DOHH2 (cell line): ENCODE data around the gene TRIM9.

ENCODE experiments used
- H3F3A ChIP-seq: fragments of 200-600 bp; sonication (generic), shearing (Covaris generic); 2 replicates; pipeline ENCODE4 v1.6.0; 2016; ENCODE audit warnings: antibody characterized with exemption, mild to moderate bottlenecking; ENCODE audit not compliant: control insufficient read depth, insufficient read depth
- H3K27ac ChIP-seq: fragments of 200-600 bp; sonication (generic); 2 replicates; pipeline ENCODE4 v1.5.1; 2014; ENCODE audit warnings: low read depth, mild to moderate bottlenecking, low read length, moderate library complexity
- H3K27me3 ChIP-seq: fragments of 200-600 bp; sonication (generic); 2 replicates; pipeline ENCODE4 v1.6.1; 2014; ENCODE audit warnings: mild to moderate bottlenecking, low read length, mixed read lengths; ENCODE audit not compliant: control insufficient read depth
- H3K36me3 ChIP-seq: fragments of 200-600 bp; sonication (generic); 2 replicates; pipeline ENCODE4 v1.6.1; 2014; ENCODE audit warnings: mild to moderate bottlenecking, low read length, moderate library complexity, mixed read lengths; ENCODE audit not compliant: control insufficient read depth
- H3K4me1 ChIP-seq: fragments of 200-600 bp; sonication (generic); 2 replicates; pipeline ENCODE4 v1.6.1; 2014; ENCODE audit warnings: mild to moderate bottlenecking, low read length, mixed read lengths; ENCODE audit not compliant: control insufficient read depth
- H3K4me2 ChIP-seq: fragments of 200-600 bp; sonication (generic); 2 replicates; pipeline ENCODE4 v1.6.0; 2014; ENCODE audit warnings: mild to moderate bottlenecking, low read length, moderate library complexity
- H3K4me3 ChIP-seq: fragments of 200-600 bp; sonication (generic); 2 replicates; pipeline ENCODE4 v1.5.1; 2014; ENCODE audit warnings: mild to moderate bottlenecking, low read length, mixed read lengths
- H3K79me2 ChIP-seq: fragments of 200-600 bp; sonication (generic); 2 replicates; pipeline ENCODE4 v1.6.1; 2014; ENCODE audit warnings: mild to moderate bottlenecking, low read length, mixed read lengths; ENCODE audit not compliant: control insufficient read depth
- H3K9me2 ChIP-seq: fragments of 200-600 bp; sonication (generic); replicated peaks from 2 replicates; pipeline ENCODE4 v1.6.1; 2014; ENCODE audit warnings: mild to moderate bottlenecking, low read length, mixed read lengths; ENCODE audit not compliant: control insufficient read depth
- H3K9me3 ChIP-seq: fragments of 200-600 bp; sonication (generic); 2 replicates; pipeline ENCODE4 v1.6.1; 2014; ENCODE audit warnings: antibody characterized with exemption, low read length, mixed read lengths; ENCODE audit not compliant: control insufficient read depth, insufficient read depth
- H4K20me1 ChIP-seq: fragments of 200-600 bp; sonication (generic); 2 replicates; pipeline ENCODE4 v1.6.0; 2014; ENCODE audit warnings: low read depth, mild to moderate bottlenecking, antibody characterized with exemption, low read length, moderate library complexity; ENCODE audit not compliant: control insufficient read depth, insufficient read depth
- CTCF ChIP-seq: fragments of 200-600 bp; sonication (generic); IDR thresholded peaks from one replicate; pipeline ENCODE4 v1.5.1; 2014; ENCODE audit warnings: antibody characterized with exemption, mild to moderate bottlenecking, low read depth, low read length; ENCODE audit not compliant: poor library complexity, severe bottlenecking
- EZH2phosphoT487 ChIP-seq: fragments of 200-600 bp; sonication (generic); IDR thresholded peaks from 2 replicates; pipeline ENCODE4 v1.6.1; 2017; ENCODE audit warnings: borderline replicate concordance, mild to moderate bottlenecking, antibody characterized with exemption, low read length, moderate library complexity, mixed read lengths

The TRIM9 gene

GRCh38 chr14:51014625-51015024 lies 80.3 kb downstream of the TRIM9 start:
- H3K9me3 ChIP-seq, result no peaks in the 10 kb centered on the region
- H3K4me1 ChIP-seq, result peaks cover 25% of the 10 kb centered on the region
- no peak overlapping the region for H3K4me2 ChIP-seq
- no peaks in the 10 kb centered on the region for H3K27me3 ChIP-seq
- peaks cover 46% of the 10 kb centered on the region for H3K36me3 ChIP-seq
- H3K79me2 ChIP-seq, result peaks cover 9% of the 10 kb centered on the region
- H3K9me2 ChIP-seq, result no peaks in the 10 kb centered on the region
- no peak overlapping the region for H3K4me3 ChIP-seq
- peaks cover 2% of the 10 kb centered on the region for H3F3A ChIP-seq
- H3K27ac ChIP-seq, result no peak overlapping the region
- TF ChIP-seq EZH2phosphoT487 (no peak), CTCF (no peak)
- no peaks in the 10 kb centered on the region for H4K20me1 ChIP-seq

- no peaks in the 10 kb centered on the region for H3K9me2 ChIP-seq
- H3K4me1 ChIP-seq, result peaks cover 19% of the 10 kb centered on the region
- H3K27ac ChIP-seq, result no peak overlapping the region
- H3F3A ChIP-seq, result no peaks in the 10 kb centered on the region
- H3K36me3 ChIP-seq, result peaks cover 52% of the 10 kb centered on the region
- no peak overlapping the region for H3K4me3 ChIP-seq
- TF ChIP-seq EZH2phosphoT487, result no peak
- TF ChIP-seq CTCF, result no peak
- H3K27me3 ChIP-seq, result no peaks in the 10 kb centered on the region
- H4K20me1 ChIP-seq, result no peaks in the 10 kb centered on the region
- peaks cover 9% of the 10 kb centered on the region for H3K79me2 ChIP-seq
- no peak overlapping the region for H3K4me2 ChIP-seq
- H3K9me3 ChIP-seq, result no peaks in the 10 kb centered on the region
Measured at GRCh38 chr14:51014086-51014485, 80.8 kb downstream of the TRIM9 start.

GRCh38 chr14:51012055-51012454 lies 82.8 kb downstream of the TRIM9 start:
- H3K4me1 ChIP-seq, result no peaks in the 10 kb centered on the region
- H3K9me3 ChIP-seq, result no peaks in the 10 kb centered on the region
- H3K27me3 ChIP-seq, result no peaks in the 10 kb centered on the region
- H3K79me2 ChIP-seq, result no peaks in the 10 kb centered on the region
- no peaks in the 10 kb centered on the region for H3F3A ChIP-seq
- H3K4me3 ChIP-seq, result no peak overlapping the region
- H3K9me2 ChIP-seq, result no peaks in the 10 kb centered on the region
- no peak overlapping the region for H3K27ac ChIP-seq
- TF ChIP-seq CTCF, result no peak
- no peak for TF ChIP-seq EZH2phosphoT487
- no peak overlapping the region for H3K4me2 ChIP-seq
- H3K36me3 ChIP-seq, result peaks cover 39% of the 10 kb centered on the region
- no peaks in the 10 kb centered on the region for H4K20me1 ChIP-seq

GRCh38 chr14:51008446-51008845 lies 86.5 kb downstream of the TRIM9 start:
- no peak for TF ChIP-seq CTCF
- no peaks in the 10 kb centered on the region for H3K27me3 ChIP-seq
- H3K9me3 ChIP-seq, result no peaks in the 10 kb centered on the region
- H4K20me1 ChIP-seq, result no peaks in the 10 kb centered on the region
- no peaks in the 10 kb centered on the region for H3F3A ChIP-seq
- no peaks in the 10 kb centered on the region for H3K4me1 ChIP-seq
- no peak overlapping the region for H3K4me3 ChIP-seq
- no peak overlapping the region for H3K27ac ChIP-seq
- no peak overlapping the region for H3K4me2 ChIP-seq
- H3K9me2 ChIP-seq, result no peaks in the 10 kb centered on the region
- H3K79me2 ChIP-seq, result no peaks in the 10 kb centered on the region
- peaks cover 39% of the 10 kb centered on the region for H3K36me3 ChIP-seq
